Measurements from ENCODE around the gene GPR25.

The GPR25 gene

DNA sequence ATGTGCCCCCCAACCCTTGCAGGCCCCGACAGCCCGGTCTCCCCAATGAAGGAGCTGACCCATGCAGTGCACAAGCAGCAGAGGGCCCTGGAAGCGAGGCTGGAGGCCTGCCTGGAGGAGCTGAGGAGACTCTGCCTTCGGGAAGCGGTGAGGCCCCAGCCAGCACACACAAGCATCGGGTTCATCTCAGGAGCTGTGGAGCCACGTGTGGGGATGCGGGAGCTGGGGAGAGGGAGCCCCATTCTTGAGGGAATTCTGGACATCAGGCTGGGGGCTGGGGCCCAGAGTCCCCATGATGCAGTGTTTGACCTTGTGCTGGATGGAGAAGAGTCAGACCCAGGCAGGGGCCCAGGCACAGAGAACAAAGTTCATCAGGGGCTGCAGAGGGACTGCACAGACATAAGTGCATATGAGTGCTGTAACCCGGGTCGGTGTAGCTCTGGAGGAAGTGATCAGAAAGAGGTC is 26.7 kb downstream of the GPR25 start:
- H3K36me3 ChIP-seq (ENCODE audit: control insufficient read depth in 1 of 2, insufficient read depth in 2 of 2, low read length in 2 of 2), result peaks cover 39 to 49% of the 10 kb centered on the region in 2 donors
- H3K27ac ChIP-seq (ENCODE audit: low read depth, low read length), result no peak overlapping the region
- no peak overlapping the region for H3K4me3 ChIP-seq (ENCODE audit: low read depth in 1 of 2, low read length in 2 of 2)
- no peaks in the 10 kb centered on the region for H3K27me3 ChIP-seq (ENCODE audit: control insufficient read depth in 1 of 2, insufficient read depth in 2 of 2, low read length in 2 of 2)
- H3K9ac ChIP-seq (ENCODE audit: low read depth in 1 of 2, low read length in 2 of 2), result no peak overlapping the region
- no peaks in the 10 kb centered on the region for H3K9me3 ChIP-seq (ENCODE audit: control insufficient read depth in 1 of 2, low read length in 2 of 2)
- H3K4me1 ChIP-seq (ENCODE audit: control insufficient read depth in 1 of 2, insufficient read depth in 2 of 2, low read length in 2 of 2), result peaks cover 53 to 68% of the 10 kb centered on the region in 2 donors

DNA sequence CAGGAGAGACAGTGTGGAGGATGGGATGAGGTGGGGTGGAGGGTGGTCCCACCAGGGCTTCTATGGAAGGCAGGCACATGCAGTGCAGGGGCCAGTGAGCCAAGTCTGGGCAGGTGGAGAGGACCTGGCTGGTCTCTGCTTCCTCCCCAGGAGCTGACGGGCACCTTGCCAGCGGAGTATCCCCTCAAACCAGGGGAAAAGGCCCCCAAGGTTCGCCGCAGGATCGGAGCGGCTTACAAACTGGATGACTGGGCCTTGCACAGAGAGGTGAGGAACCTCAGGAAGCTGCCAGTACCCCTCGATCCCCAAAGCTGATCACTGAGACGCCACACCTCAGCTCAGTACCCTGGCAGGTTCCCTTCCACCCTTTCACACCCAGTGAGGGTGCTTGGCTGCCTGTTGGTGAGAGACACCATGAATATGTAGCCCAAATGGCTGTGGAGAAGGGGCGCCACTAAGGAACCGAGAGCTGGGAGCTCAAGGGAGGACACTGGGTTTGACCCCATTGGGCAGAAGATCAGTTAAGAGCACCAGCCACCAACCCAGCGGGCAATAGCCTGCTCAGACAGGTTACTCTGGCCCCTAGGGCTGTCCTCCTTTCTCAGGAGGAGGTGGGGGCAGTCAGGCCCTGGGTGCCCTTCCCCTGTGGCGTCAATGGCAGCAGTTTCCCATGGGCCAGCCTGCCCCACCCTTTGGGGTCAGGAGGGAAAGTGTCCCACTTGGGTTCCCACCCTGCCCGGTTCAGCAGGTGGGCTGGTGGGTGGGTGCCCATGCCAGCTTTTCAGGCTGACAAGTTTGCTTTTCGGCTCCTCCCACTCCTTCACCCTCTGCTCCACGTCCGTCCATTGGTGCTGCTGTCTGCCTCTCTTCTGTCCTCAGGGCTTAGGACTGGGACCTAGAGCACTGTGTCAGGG is 27.4 kb downstream of the GPR25 start:
- Histone ChIP-seq H3K36me3 (ENCODE audit: control insufficient read depth in 1 of 2, insufficient read depth in 2 of 2, low read length in 2 of 2) (peaks cover 39 to 49% of the 10 kb centered on the region in 2 donors), H3K27me3 (ENCODE audit: control insufficient read depth in 1 of 2, insufficient read depth in 2 of 2, low read length in 2 of 2) (no peaks in the 10 kb centered on the region), H3K27ac (ENCODE audit: low read depth, low read length) (no peak overlapping the region), H3K9me3 (ENCODE audit: control insufficient read depth in 1 of 2, low read length in 2 of 2) (no peaks in the 10 kb centered on the region), H3K9ac (ENCODE audit: low read depth in 1 of 2, low read length in 2 of 2) (peak overlapping the region in 1 of 2 donors; percentile 30), H3K4me1 (ENCODE audit: control insufficient read depth in 1 of 2, insufficient read depth in 2 of 2, low read length in 2 of 2) (peaks cover 57 to 73% of the 10 kb centered on the region in 2 donors), H3K4me3 (ENCODE audit: low read depth in 1 of 2, low read length in 2 of 2) (peak overlapping the region in 1 of 2 donors; percentile 44)

GRCh38 chr1:200900877-200901276 is 28.1 kb downstream of the GPR25 start:
- peaks cover 63 to 80% of the 10 kb centered on the region in 2 donors for H3K4me1 ChIP-seq (ENCODE audit: control insufficient read depth in 1 of 2, insufficient read depth in 2 of 2, low read length in 2 of 2)
- no peak overlapping the region for H3K4me3 ChIP-seq (ENCODE audit: low read depth in 1 of 2, low read length in 2 of 2)
- peak overlapping the region in 1 of 2 donors; percentile 30 for H3K9ac ChIP-seq (ENCODE audit: low read depth in 1 of 2, low read length in 2 of 2)
- peaks cover 39 to 49% of the 10 kb centered on the region in 2 donors for H3K36me3 ChIP-seq (ENCODE audit: control insufficient read depth in 1 of 2, insufficient read depth in 2 of 2, low read length in 2 of 2)
- no peaks in the 10 kb centered on the region for H3K27me3 ChIP-seq (ENCODE audit: control insufficient read depth in 1 of 2, insufficient read depth in 2 of 2, low read length in 2 of 2)
- H3K9me3 ChIP-seq (ENCODE audit: control insufficient read depth in 1 of 2, low read length in 2 of 2), result no peaks in the 10 kb centered on the region
- no peak overlapping the region for H3K27ac ChIP-seq (ENCODE audit: low read depth, low read length)

DNA sequence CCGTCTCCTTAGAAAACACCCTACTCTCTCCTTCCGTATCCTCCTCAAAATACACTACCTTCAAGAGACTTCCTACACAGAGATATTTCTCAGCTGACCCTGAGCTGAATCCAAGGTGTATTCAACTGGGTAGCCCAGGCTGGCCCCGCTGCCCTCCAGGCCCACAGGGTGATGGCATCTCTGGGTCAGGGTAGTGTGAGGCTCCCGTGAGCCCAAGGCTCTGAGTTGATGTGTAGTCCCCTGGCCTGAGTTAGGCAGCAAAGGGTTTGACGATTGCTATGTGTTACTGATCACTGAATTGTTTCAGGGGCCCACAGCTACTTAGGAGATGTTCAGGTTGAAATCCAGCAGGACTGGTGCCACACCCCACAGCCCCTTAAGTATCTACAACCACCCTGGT is 28.6 kb downstream of the GPR25 start:
- Histone ChIP-seq H3K36me3 (ENCODE audit: control insufficient read depth in 1 of 2, insufficient read depth in 2 of 2, low read length in 2 of 2) (peaks cover 39 to 49% of the 10 kb centered on the region in 2 donors), H3K9me3 (ENCODE audit: control insufficient read depth in 1 of 2, low read length in 2 of 2) (no peaks in the 10 kb centered on the region), H3K4me1 (ENCODE audit: control insufficient read depth in 1 of 2, insufficient read depth in 2 of 2, low read length in 2 of 2) (peaks cover 63 to 84% of the 10 kb centered on the region in 2 donors), H3K27ac (ENCODE audit: low read depth, low read length) (no peak overlapping the region), H3K9ac (ENCODE audit: low read depth in 1 of 2, low read length in 2 of 2) (peak overlapping the region; percentile 10 to 30), H3K27me3 (ENCODE audit: control insufficient read depth in 1 of 2, insufficient read depth in 2 of 2, low read length in 2 of 2) (no peaks in the 10 kb centered on the region), H3K4me3 (ENCODE audit: low read depth in 1 of 2, low read length in 2 of 2) (no peak overlapping the region)

DNA sequence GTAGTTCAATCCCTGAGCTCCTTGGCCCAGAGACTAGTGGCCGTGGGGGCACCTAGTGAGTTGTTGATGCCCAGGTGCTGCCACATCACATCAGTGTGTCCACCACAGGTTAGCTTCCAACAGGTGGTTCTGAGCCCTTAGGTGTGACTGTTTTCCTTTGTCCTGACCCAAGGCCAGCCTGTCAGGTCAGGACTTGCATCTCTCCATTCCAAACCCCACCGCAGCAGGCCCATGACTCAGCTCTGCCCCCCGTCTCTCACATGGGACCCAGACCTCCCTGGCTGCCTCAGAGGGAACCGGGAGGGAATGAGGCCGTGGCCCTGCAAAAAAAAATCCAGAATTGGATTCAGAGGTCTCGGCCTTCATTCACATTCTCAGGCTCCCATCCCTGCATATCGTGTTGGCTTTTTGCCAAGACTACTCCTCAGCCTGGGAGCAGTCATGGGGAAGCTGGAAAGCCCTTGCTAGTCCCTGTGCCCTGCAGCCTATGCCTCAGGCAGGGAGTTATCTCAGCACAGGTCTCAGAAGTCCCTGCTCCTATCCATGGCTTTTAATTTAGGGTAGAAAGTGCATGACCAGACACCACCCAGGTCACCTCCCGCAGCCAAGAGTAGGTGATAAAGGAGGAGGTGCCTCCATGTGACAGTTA is 29.1 kb downstream of the GPR25 start:
- H3K27me3 ChIP-seq (ENCODE audit: control insufficient read depth in 1 of 2, insufficient read depth in 2 of 2, low read length in 2 of 2), result no peaks in the 10 kb centered on the region
- H3K4me1 ChIP-seq (ENCODE audit: control insufficient read depth in 1 of 2, insufficient read depth in 2 of 2, low read length in 2 of 2), result peaks cover 69 to 88% of the 10 kb centered on the region in 2 donors
- no peak overlapping the region for H3K4me3 ChIP-seq (ENCODE audit: low read depth in 1 of 2, low read length in 2 of 2)
- no peak overlapping the region for H3K27ac ChIP-seq (ENCODE audit: low read depth, low read length)
- H3K36me3 ChIP-seq (ENCODE audit: control insufficient read depth in 1 of 2, insufficient read depth in 2 of 2, low read length in 2 of 2), result peaks cover 39 to 49% of the 10 kb centered on the region in 2 donors
- peak overlapping the region in 1 of 2 donors; percentile 10 for H3K9ac ChIP-seq (ENCODE audit: low read depth in 1 of 2, low read length in 2 of 2)
- no peaks in the 10 kb centered on the region for H3K9me3 ChIP-seq (ENCODE audit: control insufficient read depth in 1 of 2, low read length in 2 of 2)

- Histone ChIP-seq H3K4me3 (ENCODE audit: low read depth in 1 of 2, low read length in 2 of 2) (no peak overlapping the region), H3K4me1 (ENCODE audit: control insufficient read depth in 1 of 2, insufficient read depth in 2 of 2, low read length in 2 of 2) (peaks cover 77 to 86% of the 10 kb centered on the region in 2 donors), H3K27me3 (ENCODE audit: control insufficient read depth in 1 of 2, insufficient read depth in 2 of 2, low read length in 2 of 2) (no peaks in the 10 kb centered on the region), H3K27ac (ENCODE audit: low read depth, low read length) (no peak overlapping the region), H3K9ac (ENCODE audit: low read depth in 1 of 2, low read length in 2 of 2) (no peak overlapping the region), H3K36me3 (ENCODE audit: control insufficient read depth in 1 of 2, insufficient read depth in 2 of 2, low read length in 2 of 2) (peaks cover 33 to 45% of the 10 kb centered on the region in 2 donors), H3K9me3 (ENCODE audit: control insufficient read depth in 1 of 2, low read length in 2 of 2) (no peaks in the 10 kb centered on the region)
Observed at GRCh38 chr1:200903793-200904192, 31.0 kb downstream of the GPR25 start.

DNA sequence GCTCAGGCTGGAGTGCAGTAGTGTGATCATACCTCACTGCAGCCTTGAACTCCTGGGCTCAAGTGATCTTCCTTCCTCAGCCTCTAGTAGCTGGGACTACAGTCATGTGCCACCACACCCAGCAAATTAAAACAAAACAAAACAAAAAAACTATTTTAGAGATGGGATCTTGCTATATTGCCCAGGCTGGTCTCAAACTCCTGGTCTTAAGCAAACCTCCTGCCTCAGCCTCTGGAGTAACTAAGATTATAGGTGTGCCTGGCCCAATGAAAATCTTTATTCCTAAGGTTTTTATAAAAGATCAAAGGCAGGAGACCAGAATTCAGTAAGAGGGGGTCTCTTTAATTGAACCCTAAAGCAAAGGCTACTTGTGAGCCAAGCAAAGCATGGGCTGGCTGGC is 32.0 kb downstream of the GPR25 start:
- Histone ChIP-seq H3K36me3 (ENCODE audit: control insufficient read depth in 1 of 2, insufficient read depth in 2 of 2, low read length in 2 of 2) (peaks cover 27 to 44% of the 10 kb centered on the region in 2 donors), H3K27ac (ENCODE audit: low read depth, low read length) (no peak overlapping the region), H3K4me1 (ENCODE audit: control insufficient read depth in 1 of 2, insufficient read depth in 2 of 2, low read length in 2 of 2) (peaks cover 76 to 87% of the 10 kb centered on the region in 2 donors), H3K9me3 (ENCODE audit: control insufficient read depth in 1 of 2, low read length in 2 of 2) (no peaks in the 10 kb centered on the region), H3K4me3 (ENCODE audit: low read depth in 1 of 2, low read length in 2 of 2) (no peak overlapping the region), H3K9ac (ENCODE audit: low read depth in 1 of 2, low read length in 2 of 2) (no peak overlapping the region), H3K27me3 (ENCODE audit: control insufficient read depth in 1 of 2, insufficient read depth in 2 of 2, low read length in 2 of 2) (no peaks in the 10 kb centered on the region)

- Histone ChIP-seq H3K4me3 (ENCODE audit: low read depth in 1 of 2, low read length in 2 of 2) (no peak overlapping the region), H3K4me1 (ENCODE audit: control insufficient read depth in 1 of 2, insufficient read depth in 2 of 2, low read length in 2 of 2) (peaks cover 75 to 86% of the 10 kb centered on the region in 2 donors), H3K27ac (ENCODE audit: low read depth, low read length) (no peak overlapping the region), H3K9me3 (ENCODE audit: control insufficient read depth in 1 of 2, low read length in 2 of 2) (no peaks in the 10 kb centered on the region), H3K36me3 (ENCODE audit: control insufficient read depth in 1 of 2, insufficient read depth in 2 of 2, low read length in 2 of 2) (peaks cover 20 to 44% of the 10 kb centered on the region in 2 donors), H3K9ac (ENCODE audit: low read depth in 1 of 2, low read length in 2 of 2) (peak overlapping the region in 1 of 2 donors; percentile 40), H3K27me3 (ENCODE audit: control insufficient read depth in 1 of 2, insufficient read depth in 2 of 2, low read length in 2 of 2) (no peaks in the 10 kb centered on the region)
Observed at GRCh38 chr1:200905411-200906052, 32.8 kb downstream of the GPR25 start.

DNA sequence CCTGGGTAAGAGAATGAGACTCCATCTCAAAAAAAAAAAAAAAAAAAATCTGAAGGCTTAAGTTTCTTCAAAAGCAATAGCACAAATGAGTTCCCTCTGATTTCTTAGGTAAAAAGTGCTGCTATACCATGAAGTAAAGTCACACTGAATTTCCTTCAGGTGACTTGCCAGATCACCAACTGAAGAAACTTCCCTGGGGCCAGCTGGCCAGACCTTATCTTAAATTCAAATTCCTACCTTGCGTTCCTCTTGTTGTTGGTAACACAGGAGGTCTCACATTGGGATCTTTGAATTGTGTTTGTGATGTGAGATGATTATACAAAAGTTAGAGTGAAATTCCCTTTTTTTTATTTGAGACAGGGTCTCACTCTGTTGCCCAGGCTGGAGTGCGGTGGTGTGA is 33.7 kb downstream of the GPR25 start:
- Histone ChIP-seq H3K4me1 (ENCODE audit: control insufficient read depth in 1 of 2, insufficient read depth in 2 of 2, low read length in 2 of 2) (peaks cover 72 to 86% of the 10 kb centered on the region in 2 donors), H3K4me3 (ENCODE audit: low read depth in 1 of 2, low read length in 2 of 2) (no peak overlapping the region), H3K27ac (ENCODE audit: low read depth, low read length) (no peak overlapping the region), H3K9ac (ENCODE audit: low read depth in 1 of 2, low read length in 2 of 2) (no peak overlapping the region), H3K36me3 (ENCODE audit: control insufficient read depth in 1 of 2, insufficient read depth in 2 of 2, low read length in 2 of 2) (peaks cover 16 to 41% of the 10 kb centered on the region in 2 donors), H3K9me3 (ENCODE audit: control insufficient read depth in 1 of 2, low read length in 2 of 2) (no peaks in the 10 kb centered on the region), H3K27me3 (ENCODE audit: control insufficient read depth in 1 of 2, insufficient read depth in 2 of 2, low read length in 2 of 2) (no peaks in the 10 kb centered on the region)
